Endothelial cell of umbilical vein (primary cell): Measurements from ENCODE around the gene APOBEC3G. TPM values are rescaled to one million over a fixed set of nuclear protein-coding genes. Genes with fewer than 3 reads are reported as not detected.
"Not testable (repeated sequence)": the region's sequence is repeated elsewhere in the genome, so short reads cannot be mapped to it uniquely, and the experiment has no call there.

Experiments used
- BruUV-seq: library from RNA; stranded (reverse); fragments of 400-500 nt; replicated peaks from 2 replicates; lab custom pipeline; 2021; lab: Mats Ljungman, UMichigan
- CTCF ChIA-PET: fragments of 300-600, 350-600 bp; sonication (Branson Sonifier 250); formaldehyde crosslinking; loops from one replicate; lab custom pipeline; 2021; ENCODE audit warnings: antibody characterized with exemption, inconsistent platforms; lab: Charles Lee
- POLR2A ChIA-PET: fragments of 300-600, 350-600 bp; sonication (Branson Sonifier 250); formaldehyde crosslinking; loops from one replicate; lab custom pipeline; 2021; ENCODE audit warnings: antibody characterized with exemption, inconsistent platforms; lab: Charles Lee
- DNase-seq: peaks from one replicate; pipeline ENCODE4 v3.0.0-alpha.2; 2011; ENCODE audit warnings: low read depth, low spot score
- FAIRE-seq: peaks from 2 replicates; lab custom pipeline; 2011; peaks lifted over from hg19 to GRCh38; lab: Jason Lieb, UNC
- H2AFZ ChIP-seq: 2 replicates; pipeline ENCODE4 v1.6.0; 2012; ENCODE audit warnings: low read depth, low read length, control low read depth, inconsistent platforms
- H3K27ac ChIP-seq: 2 replicates; pipeline ENCODE4 v1.5.1; 2011; ENCODE audit warnings: low read depth, mild to moderate bottlenecking, control low read depth, low read length, moderate library complexity; ENCODE audit not compliant: insufficient read depth
- H3K27me3 ChIP-seq, 2 experiments: 2 replicates each; pipeline versions ENCODE4 v1.6.0 to v1.6.1; 2011; ENCODE audit warnings: low read length in 2 of 2, mixed read lengths in 1 of 2; ENCODE audit not compliant: control insufficient read depth in 2 of 2, insufficient read depth in 2 of 2
- H3K36me3 ChIP-seq, 2 experiments: 2 replicates in 1 of 2; 3 replicates in 1 of 2; pipeline ENCODE4 v1.5.1; 2011; ENCODE audit warnings: low read length in 2 of 2, mild to moderate bottlenecking in 1 of 2, moderate library complexity in 1 of 2; ENCODE audit not compliant: control insufficient read depth in 2 of 2, insufficient read depth in 2 of 2; ENCODE audit errors: extremely low read depth in 1 of 2
- H3K4me1 ChIP-seq: 3 replicates; pipeline ENCODE4 v1.5.1; 2011; ENCODE audit warnings: mild to moderate bottlenecking, low read length; ENCODE audit not compliant: control insufficient read depth, insufficient read depth; ENCODE audit errors: extremely low read depth
- H3K4me2 ChIP-seq: 2 replicates; pipeline ENCODE4 v1.6.1; 2011; ENCODE audit warnings: low read length, control low read depth, mixed read lengths; ENCODE audit not compliant: insufficient read depth
- H3K4me3 ChIP-seq, 3 experiments: fragments of 200-600 bp in 1 of 3; sonication (generic), shearing (Covaris generic) in 1 of 3; replicated peaks in 1 of 3; 2 replicates each; pipeline ENCODE4 v1.5.1; 2011 to 2016; ENCODE audit warnings: control low read depth in 3 of 3, low read length in 3 of 3, mild to moderate bottlenecking in 2 of 3, inconsistent platforms in 1 of 3, low read depth in 1 of 3, moderate library complexity in 1 of 3; ENCODE audit not compliant: insufficient read depth in 1 of 3
- H3K79me2 ChIP-seq: 2 replicates; pipeline ENCODE4 v1.6.0; 2012; ENCODE audit warnings: low read length, inconsistent platforms; ENCODE audit not compliant: control insufficient read depth, insufficient read depth
- H3K9ac ChIP-seq: replicated peaks from 2 replicates; pipeline ENCODE3; 2011; ENCODE audit warnings: low read length, control low read depth; ENCODE audit not compliant: insufficient read depth; ENCODE audit errors: extremely low read depth
- H3K9me1 ChIP-seq: replicated peaks from 3 replicates; pipeline ENCODE4 v1.6.0; 2011; ENCODE audit warnings: mild to moderate bottlenecking, low read length; ENCODE audit not compliant: control insufficient read depth, insufficient read depth; ENCODE audit errors: extremely low read depth
- H3K9me3 ChIP-seq: replicated peaks from 2 replicates; pipeline ENCODE4 v1.5.1; 2012; ENCODE audit warnings: low read length, inconsistent platforms; ENCODE audit not compliant: control insufficient read depth, insufficient read depth
- H4K20me1 ChIP-seq: replicated peaks from 2 replicates; pipeline ENCODE3; 2011; ENCODE audit warnings: mild to moderate bottlenecking, low read length; ENCODE audit not compliant: control insufficient read depth, insufficient read depth; ENCODE audit errors: extremely low read depth
- dilution Hi-C: fragments of 300-500 bp; cut with MboI; formaldehyde crosslinking; loops from one replicate; pipeline ENCODE4 v1.15.0; 2019; ENCODE audit warnings: low sequenced_read_pairs; ENCODE audit not compliant: extremely low pct_ligation_motif_present
- intact Hi-C: fragments of 100-400 bp; cut with micrococcal nuclease; formaldehyde crosslinking; loops from one replicate; pipeline ENCODE4 v1.10.0; 2022
- polyA plus RNA-seq, 4 experiments: library from polyadenylated mRNA; depleted of rRNA in 3 of 4; stranded (reverse) in 3 of 4; unstranded in 1 of 4; fragments of >200 nt; gene quantifications; 2 replicates each; pipeline versions ENCODE4 v1.2.1 to v1.2.3, GENCODE V29; 2011 to 2012; ENCODE audit warnings: missing spikeins in 1 of 4
- total RNA-seq: library from RNA; stranded (reverse); gene quantifications from 2 replicates; pipeline ENCODE4 v1.2.3, GENCODE V29; 2021

Gene APOBEC3G
- total and polyA plus RNA-seq, 2 donors (not counting 3 experiments of a cell fraction or from before 2014, with no cell fraction given), result 3.6 to 5.1 TPM

- POLR2A ChIA-PET, H2AFZ ChIP-seq, DNase-seq, intact Hi-C loops, H3K4me3 ChIP-seq, H3K27ac ChIP-seq, H3K9ac ChIP-seq, H3K4me2 ChIP-seq, BruUV-seq, H3K4me1 ChIP-seq, dilution Hi-C loops, H3K9me1 ChIP-seq, H3K79me2 ChIP-seq, H3K36me3 ChIP-seq, H3K9me3 ChIP-seq, FAIRE-seq, H4K20me1 ChIP-seq, H3K27me3 ChIP-seq, CTCF ChIA-PET: not testable (repeated sequence)
These were observed 31.9 kb upstream of the APOBEC3G start for GRCh38 chr22:39045136-39045535.

- H3K4me2 ChIP-seq, H3K4me1 ChIP-seq, H3K4me3 ChIP-seq, H3K36me3 ChIP-seq, DNase-seq, BruUV-seq, H3K27me3 ChIP-seq, H3K79me2 ChIP-seq, H2AFZ ChIP-seq, H3K9ac ChIP-seq, H3K27ac ChIP-seq, intact Hi-C loops, POLR2A ChIA-PET, dilution Hi-C loops, FAIRE-seq, H3K9me3 ChIP-seq, H3K9me1 ChIP-seq, H4K20me1 ChIP-seq: not testable (repeated sequence)
- CTCF ChIA-PET, result interaction anchor here (0.6 to 1.0 kb wide), 3 partner anchors 11 to 283 kb away, joined by 3 to 4 read pairs (median 3); no protein-coding TSS in a partner anchor
These were observed 27.6 kb upstream of the APOBEC3G start for GRCh38 chr22:39049486-39049885.

- CTCF ChIA-PET, result not testable (repeated sequence)
These were observed 25.1 kb upstream of the APOBEC3G start for GRCh38 chr22:39051844-39052495.

More at GRCh38 chr22:39051844-39052495, 25.1 kb upstream of the APOBEC3G start:
- intact Hi-C loops, H3K4me1 ChIP-seq, H3K4me3 ChIP-seq, H3K79me2 ChIP-seq, POLR2A ChIA-PET, BruUV-seq, H3K27ac ChIP-seq, H3K4me2 ChIP-seq, H4K20me1 ChIP-seq, H3K27me3 ChIP-seq, dilution Hi-C loops, DNase-seq, H3K9me3 ChIP-seq, FAIRE-seq, H2AFZ ChIP-seq, H3K36me3 ChIP-seq, H3K9me1 ChIP-seq, H3K9ac ChIP-seq: not testable (repeated sequence)
